GM19193 (cell line): ENCODE data around the gene RBM22.

Source experiments
- POLR2A ChIP-seq: IDR thresholded peaks from 4 replicates; pipeline ENCODE4 v1.6.1; 2011; ENCODE audit not compliant: insufficient read depth, insufficient read length; ENCODE audit errors: extremely low read depth

The RBM22 gene

DNA sequence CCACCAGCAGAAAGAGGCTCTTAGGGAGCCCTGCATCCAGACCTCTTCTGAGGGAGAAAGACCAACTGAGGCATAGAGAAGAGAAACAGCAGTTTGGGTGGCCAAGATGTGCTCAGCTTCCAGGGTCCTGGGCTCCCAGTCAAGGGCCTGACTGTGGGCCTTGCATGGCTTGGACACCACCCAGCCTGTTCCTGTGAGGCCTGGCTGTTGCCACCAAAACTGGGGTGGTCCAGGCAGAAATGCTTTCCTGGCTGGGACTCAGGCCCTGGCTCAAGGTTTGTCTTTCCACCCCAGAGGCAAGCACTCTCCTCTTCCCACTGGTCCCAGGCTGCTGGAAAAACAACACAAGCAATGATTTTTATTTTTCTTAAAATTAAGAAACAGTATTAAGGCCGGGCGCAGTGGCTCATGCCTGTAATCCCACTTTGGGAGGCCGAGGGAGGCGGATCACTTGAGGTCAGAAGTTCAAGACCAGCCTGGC is 26.5 kb downstream of the RBM22 start:
- TF ChIP-seq POLR2A = no peak

DNA sequence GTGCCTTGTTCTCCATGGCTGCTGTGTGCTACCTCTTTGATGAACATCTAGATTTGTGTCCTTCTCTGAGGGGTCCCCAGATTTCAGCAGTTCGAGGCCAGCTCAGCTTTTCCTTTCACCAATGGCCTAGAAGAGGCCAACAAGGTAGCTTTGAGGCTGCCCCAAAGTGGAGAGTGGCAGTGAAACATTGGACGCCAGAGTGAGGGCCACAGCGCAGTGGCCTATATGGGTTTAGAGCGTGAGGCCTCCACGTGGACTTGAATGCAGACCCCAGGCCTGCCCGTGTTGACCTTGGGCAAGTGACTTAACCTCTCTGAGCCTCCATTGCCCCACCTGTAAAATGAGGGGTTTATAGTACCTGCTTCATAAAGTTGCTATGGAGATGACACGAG is 28.0 kb downstream of the RBM22 start:
- no peak for TF ChIP-seq POLR2A

DNA sequence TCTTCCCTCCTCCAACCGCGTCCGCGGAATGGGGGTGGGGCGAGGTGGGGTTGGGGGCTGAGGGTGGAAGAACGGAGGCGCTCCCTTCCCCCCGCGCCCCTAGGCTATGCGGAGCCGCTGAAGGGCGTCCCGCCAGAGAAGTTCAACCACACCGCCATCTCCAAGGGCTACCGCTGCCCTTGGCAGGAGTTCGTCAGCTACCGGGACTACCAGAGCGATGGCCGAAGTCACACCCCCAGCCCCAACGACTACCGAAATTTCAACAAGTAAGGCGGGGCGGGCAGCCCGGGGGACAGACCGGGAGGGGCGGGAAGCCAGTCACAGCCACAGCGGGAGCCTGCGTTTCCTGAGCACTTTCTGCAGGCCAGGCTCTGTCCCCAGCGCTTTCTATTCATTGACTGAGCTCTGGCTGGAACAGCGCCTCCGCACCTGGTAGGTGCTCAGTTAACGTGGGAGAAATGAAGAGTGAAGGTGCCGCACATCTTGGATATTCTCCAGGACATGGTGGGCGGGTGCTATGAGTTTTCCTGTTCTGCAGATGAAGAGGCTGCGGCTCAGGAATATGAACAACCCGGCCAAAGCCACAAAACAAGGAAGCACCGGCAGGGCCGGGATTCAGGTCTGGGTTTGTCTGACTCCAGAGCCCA is 28.5 kb downstream of the RBM22 start:
- TF ChIP-seq POLR2A = no peak

- no peak for TF ChIP-seq POLR2A
Observed at GRCh38 chr5:150671509-150672236, 29.2 kb downstream of the RBM22 start.

DNA sequence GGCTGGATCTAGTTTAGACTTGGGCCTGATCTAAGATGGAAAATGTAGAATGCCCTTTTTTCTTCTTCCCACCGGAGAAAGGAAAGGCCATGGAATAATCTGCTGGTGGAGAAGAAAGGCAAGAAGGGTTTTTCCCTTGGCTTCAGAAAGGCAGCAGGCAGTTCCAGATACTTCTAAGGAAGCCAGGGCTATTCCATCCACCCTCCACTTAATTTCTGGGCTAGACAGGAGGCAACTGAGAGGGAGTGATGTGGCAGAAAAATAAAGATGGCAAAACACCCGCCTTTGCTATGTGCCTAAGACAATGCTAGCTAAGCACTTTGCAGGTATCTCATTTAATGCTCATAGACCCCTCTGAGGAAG is 29.9 kb downstream of the RBM22 start:
- TF ChIP-seq POLR2A = no peak

DNA sequence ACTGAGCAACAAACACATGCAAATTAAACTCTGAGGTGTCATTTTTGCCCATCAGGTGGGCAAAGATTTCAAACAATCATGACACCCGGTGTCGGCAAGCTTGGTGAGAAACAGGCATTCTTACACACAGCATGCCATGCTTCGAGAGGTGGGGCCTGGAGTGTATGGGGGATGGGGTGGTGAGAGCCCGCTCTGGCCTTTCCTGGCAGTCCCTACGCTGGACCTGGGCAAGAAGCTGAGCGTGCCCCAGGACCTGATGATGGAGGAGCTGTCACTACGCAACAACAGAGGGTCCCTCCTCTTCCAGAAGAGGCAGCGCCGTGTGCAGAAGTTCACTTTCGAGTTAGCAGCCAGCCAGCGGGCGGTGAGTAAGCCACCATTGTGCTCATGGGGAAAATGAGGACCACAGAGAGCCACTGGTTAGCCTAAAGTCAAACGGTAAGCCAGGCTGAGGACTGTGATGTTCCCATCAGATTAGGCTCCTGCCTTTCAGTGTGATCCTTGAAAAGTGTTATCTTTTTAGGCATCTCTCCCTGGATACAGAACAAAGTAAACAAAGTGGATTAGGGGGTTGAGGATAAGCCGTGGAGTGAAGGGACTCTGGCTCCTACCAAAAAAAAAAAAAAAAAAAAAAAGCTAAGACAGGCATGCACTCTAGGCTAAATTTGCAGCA is 30.5 kb downstream of the RBM22 start:
- no peak for TF ChIP-seq POLR2A

DNA sequence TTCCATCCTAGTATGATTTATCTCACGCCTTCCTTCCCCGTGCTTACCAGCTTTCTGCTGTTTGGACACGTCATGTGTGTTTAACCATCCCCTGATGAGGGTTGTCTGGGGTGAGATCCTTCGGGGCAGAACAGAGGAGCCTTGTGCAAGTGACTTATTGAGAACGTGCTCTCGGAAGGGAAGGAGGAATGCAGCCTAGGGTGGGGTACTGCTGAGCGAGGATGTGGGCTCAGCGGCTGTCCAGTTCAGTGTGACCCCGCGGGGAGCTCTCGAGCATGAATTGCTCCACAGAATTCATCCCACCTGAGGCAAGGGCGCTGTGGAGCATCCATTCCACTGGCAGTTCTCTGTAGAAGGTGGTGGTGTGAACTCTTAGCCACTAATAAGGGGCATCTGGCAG is 35.8 kb downstream of the RBM22 start:
- TF ChIP-seq POLR2A = no peak

DNA sequence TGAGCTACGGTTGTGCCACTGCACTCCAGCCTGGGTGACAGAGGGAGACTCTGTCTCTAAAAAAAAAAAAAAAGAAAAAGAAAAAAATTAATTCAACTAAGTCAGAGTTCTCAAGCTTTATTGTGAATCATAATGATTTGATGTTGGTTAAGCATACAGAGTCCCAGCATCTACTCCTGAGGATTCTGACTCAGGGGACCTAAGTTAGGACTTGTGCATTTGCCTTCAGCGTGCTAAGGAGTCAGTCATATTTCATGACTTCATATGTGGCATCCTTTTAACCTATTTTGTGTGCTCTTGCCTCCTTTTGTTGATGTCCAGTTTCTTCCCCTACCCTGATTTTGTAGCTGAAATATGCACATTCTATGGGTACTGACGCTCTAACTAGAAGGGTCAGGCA is 36.9 kb downstream of the RBM22 start:
- no peak for TF ChIP-seq POLR2A

DNA sequence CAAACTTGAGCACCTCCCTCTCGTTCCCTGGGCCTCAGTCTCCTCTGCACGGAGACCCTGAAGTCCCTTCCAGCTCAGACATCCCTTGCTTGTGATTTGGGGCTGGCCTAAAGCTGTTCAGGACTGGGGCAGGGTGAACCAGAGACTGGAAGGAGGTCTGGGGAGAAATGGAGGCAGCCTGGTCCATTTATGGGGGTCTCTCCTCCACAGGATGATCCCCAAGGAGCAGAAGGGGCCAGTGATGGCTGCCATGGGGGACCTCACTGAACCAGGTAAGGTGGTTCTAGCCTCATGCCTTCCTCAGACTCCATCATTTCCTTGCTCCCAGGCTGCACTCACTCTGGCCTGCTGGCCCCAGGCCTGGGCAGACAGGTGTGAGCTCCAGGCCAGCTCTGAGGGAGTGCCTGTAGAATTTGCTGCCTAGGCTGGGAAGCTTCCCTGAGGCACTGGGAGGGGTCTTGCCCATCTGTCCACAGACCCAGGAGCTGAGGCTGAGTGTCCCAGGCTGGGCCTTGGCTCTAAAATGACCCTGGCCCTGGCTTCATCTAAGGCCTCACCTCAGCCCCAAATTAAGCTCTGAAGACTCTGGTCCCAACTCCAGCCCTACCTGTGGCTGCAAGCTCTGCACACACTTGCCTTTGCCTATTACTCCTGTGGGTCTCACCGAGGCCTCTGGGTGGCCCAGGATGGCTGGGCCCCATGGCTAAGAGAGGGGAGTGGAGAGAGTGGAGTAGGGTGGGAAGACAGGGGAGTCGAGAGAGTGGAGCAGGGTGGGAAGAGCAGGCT is 37.9 kb downstream of the RBM22 start:
- no peak for TF ChIP-seq POLR2A

GRCh38 chr5:150661821-150662596 is 38.9 kb downstream of the RBM22 start:
- no peak for TF ChIP-seq POLR2A

- TF ChIP-seq POLR2A = no peak
Observed at GRCh38 chr5:150661086-150661485, 39.8 kb downstream of the RBM22 start, which contains the start of gene MYOZ3. Gene MYOZ3 (plus strand): TSS chr5:150661251. CDS start chr5:150662942, 1,691 bp downstream.

- TF ChIP-seq POLR2A = no peak
Observed at GRCh38 chr5:150660108-150660831, 40.6 kb downstream of the RBM22 start.

DNA sequence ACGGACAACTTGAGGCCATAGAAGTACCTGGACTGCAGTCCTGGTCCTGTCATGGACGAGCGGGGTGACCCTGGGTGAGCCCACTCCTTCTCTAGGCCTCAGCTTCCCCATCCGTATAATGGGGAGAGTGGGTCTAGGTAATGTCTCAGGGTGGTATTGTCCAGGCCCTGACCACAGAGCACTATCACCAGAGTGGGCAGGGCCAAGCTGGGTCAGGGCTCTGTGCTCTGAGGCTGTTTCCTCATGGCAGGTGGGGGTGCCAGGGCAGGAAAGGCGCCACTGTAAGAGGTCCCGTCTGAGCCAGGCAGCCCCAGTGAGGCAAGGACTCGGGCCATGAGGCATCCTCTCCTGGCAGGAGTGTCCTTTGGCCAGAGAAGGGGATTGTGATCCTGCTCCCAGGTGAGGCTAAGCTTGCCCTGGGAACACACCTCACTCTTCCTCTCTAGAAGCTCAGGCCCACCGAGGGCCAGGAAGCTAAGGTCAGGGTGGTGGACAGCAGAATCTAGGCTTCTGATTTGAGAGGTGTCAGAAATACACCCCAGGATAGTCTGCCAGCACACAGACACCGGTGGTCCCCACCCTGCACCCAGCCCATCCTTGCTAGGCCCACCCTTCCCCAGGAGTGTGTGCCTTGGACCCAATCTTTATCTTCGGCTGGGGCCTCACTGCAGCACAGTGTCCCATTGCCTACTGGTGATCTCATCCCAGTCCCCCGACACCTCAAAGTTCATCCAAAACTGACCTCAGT is 41.3 kb downstream of the RBM22 start:
- TF ChIP-seq POLR2A = no peak
